HFFc6 (cell line): ENCODE data around the gene GNB1. TPM values are rescaled to one million over a fixed set of nuclear protein-coding genes. Genes with fewer than 3 reads are reported as not detected.

Experiments
- DNase-seq: peaks from one replicate; pipeline ENCODE4 v3.0.0-alpha.2; 2018
- H3K27ac Mint-ChIP-seq: 2 replicates; pipeline ENCODE4 v1.8.0; 2020; ENCODE audit warnings: mild to moderate bottlenecking, mixed read lengths
- H3K27me3 Mint-ChIP-seq: 2 replicates; pipeline ENCODE4 v1.8.0; 2021; ENCODE audit warnings: mild to moderate bottlenecking, moderate library complexity, mixed read lengths; ENCODE audit not compliant: insufficient read depth
- H3K36me3 Mint-ChIP-seq: 2 replicates; pipeline ENCODE4 v1.8.0; 2021; ENCODE audit warnings: low read depth, mixed read lengths
- H3K4me1 Mint-ChIP-seq: 2 replicates; pipeline ENCODE4 v1.8.0; 2020; ENCODE audit warnings: low read depth, mixed read lengths
- H3K4me3 Mint-ChIP-seq: 2 replicates; pipeline ENCODE4 v1.8.0; 2020; ENCODE audit warnings: mild to moderate bottlenecking, moderate library complexity, mixed read lengths
- H3K9me3 Mint-ChIP-seq: 2 replicates; pipeline ENCODE4 v1.8.0; 2020; ENCODE audit warnings: mild to moderate bottlenecking, mixed read lengths
- CTCF ChIP-seq: fragments of 200-600 bp; sonication (generic); IDR thresholded peaks from 2 replicates; pipeline ENCODE4 v1.5.0; 2021; ENCODE audit warnings: antibody characterized with exemption, mild to moderate bottlenecking
- total RNA-seq, 6 experiments: library from RNA; stranded (reverse); fragmentation: NEBNext Ultra II Directional; extraction: Animal tissue kit (Norgen Biotek cat#: 25700); gene quantifications; 2 replicates in 1 of 6; 3 replicates in 5 of 6; pipeline ENCODE4 v1.2.3, GENCODE V29; 2021

Gene GNB1
- total RNA-seq, 6 experiments from 2014 or later: 502 to 618 (median 574) TPM

- Mint-ChIP-seq H3K4me3 (no peak overlapping the region), H3K27me3 (peaks cover 3% of the 10 kb centered on the region), H3K4me1 (no peaks in the 10 kb centered on the region), H3K9me3 (no peaks in the 10 kb centered on the region), H3K36me3 (peaks cover 14% of the 10 kb centered on the region; the same call in 1 of the 2 replicates), H3K27ac (no peak overlapping the region)
- DNase-seq: no peak
- TF ChIP-seq CTCF: no peak
Observed at GRCh38 chr1:1755852-1756251, 135.0 kb downstream of the GNB1 start.

- no peak for DNase-seq
Observed at GRCh38 chr1:1755426-1755825, 135.5 kb downstream of the GNB1 start.

GRCh38 chr1:1754051-1754815, 136.7 kb downstream of the GNB1 start:
- no peaks in the 10 kb centered on the region for H3K4me1 Mint-ChIP-seq
- no peak for TF ChIP-seq CTCF

More at GRCh38 chr1:1755426-1755825, 135.5 kb downstream of the GNB1 start:
- no peak overlapping the region for H3K27ac Mint-ChIP-seq
- TF ChIP-seq CTCF: no peak
- peaks cover 14% of the 10 kb centered on the region; the same call in 1 of the 2 replicates for H3K36me3 Mint-ChIP-seq
- H3K9me3 Mint-ChIP-seq: no peaks in the 10 kb centered on the region
- no peak overlapping the region for H3K4me3 Mint-ChIP-seq
- H3K4me1 Mint-ChIP-seq: no peaks in the 10 kb centered on the region
- H3K27me3 Mint-ChIP-seq: peaks cover 3% of the 10 kb centered on the region

GRCh38 chr1:1753607-1754005, 137.3 kb downstream of the GNB1 start:
- Mint-ChIP-seq H3K9me3 (no peaks in the 10 kb centered on the region), H3K4me3 (no peak overlapping the region), H3K36me3 (peaks cover 14% of the 10 kb centered on the region; the same call in 1 of the 2 replicates), H3K4me1 (no peaks in the 10 kb centered on the region; the same call in 1 of the 2 replicates), H3K27me3 (peaks cover 3% of the 10 kb centered on the region; the same call in 1 of the 2 replicates), H3K27ac (no peak overlapping the region)
- no peak for TF ChIP-seq CTCF
- no peak for DNase-seq

More at GRCh38 chr1:1754051-1754815, 136.7 kb downstream of the GNB1 start:
- DNase-seq: no peak
- H3K36me3 Mint-ChIP-seq: peaks cover 14% of the 10 kb centered on the region; the same call in 1 of the 2 replicates
- H3K9me3 Mint-ChIP-seq: no peaks in the 10 kb centered on the region
- no peak overlapping the region for H3K4me3 Mint-ChIP-seq
- H3K27ac Mint-ChIP-seq: no peak overlapping the region
- H3K27me3 Mint-ChIP-seq: peaks cover 3% of the 10 kb centered on the region; the same call in 1 of the 2 replicates

- Mint-ChIP-seq H3K4me3 (no peak overlapping the region), H3K36me3 (peaks cover 9% of the 10 kb centered on the region; the same call in 1 of the 2 replicates), H3K9me3 (no peaks in the 10 kb centered on the region), H3K27ac (no peak overlapping the region), H3K27me3 (no peaks in the 10 kb centered on the region; the same call in 1 of the 2 replicates), H3K4me1 (no peaks in the 10 kb centered on the region; the same call in 1 of the 2 replicates)
- no peak for TF ChIP-seq CTCF
- DNase-seq: no peak
Observed at GRCh38 chr1:1752636-1753606, 138.0 kb downstream of the GNB1 start.
